Measurements from ENCODE around the gene IL1RN. TPM values are rescaled to one million over a fixed set of nuclear protein-coding genes. Genes with fewer than 3 reads are reported as not detected.

IL1RN gene
- total and polyA plus RNA-seq, 2 of the 13 experiments (the other 11 are each of a cell fraction or from before 2014, with no cell fraction given): 21.2 to 101 TPM

DNA sequence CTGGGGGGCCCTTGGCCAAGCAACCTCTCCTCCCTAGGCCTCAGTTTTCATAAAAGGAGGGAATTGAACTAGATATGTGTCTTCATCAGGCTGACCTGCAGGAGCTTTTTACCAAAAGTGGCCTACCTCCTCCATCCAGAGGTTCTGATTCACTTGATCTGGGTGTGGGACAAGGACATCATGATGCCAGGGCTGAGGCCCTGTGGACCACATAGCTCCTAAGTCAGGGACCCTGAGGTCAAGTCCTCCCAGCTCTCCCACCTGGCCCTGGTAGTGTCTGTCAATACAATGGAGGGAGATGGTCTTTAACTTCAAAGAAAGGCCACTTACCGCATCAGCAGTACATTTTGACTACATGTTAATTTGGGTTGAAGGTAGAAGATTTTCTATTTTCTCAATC is 10.4 kb downstream of the IL1RN start:
- CTCF ChIA-PET (ENCODE audit: low intra/inter-chr PET ratio, low total read pairs): interaction anchor here (1.0 to 5.4 kb wide), 13 partner anchors 27 to 252 kb away, joined by 3 to 80 read pairs (median 7); partner anchors contain the start of gene PSD4
- H3K4me2 ChIP-seq (ENCODE audit: low read depth, low read length): no peak overlapping the region
- no peak for FAIRE-seq
- H3K27me3 ChIP-seq (ENCODE audit: control insufficient read depth in 1 of 2, insufficient read depth in 2 of 2, low read length in 2 of 2): peaks cover 0 to 11% of the 10 kb centered on the region in 2 experiments; a peak in 1 of 5 replicates
- TF ChIP-seq AGO2 (optimal IDR thresholded peaks at IDR 0.05; ENCODE audit: low read depth, low read length) (no peak), ZNF878 (CRISPR knock-in tag; IDR thresholded peaks at IDR 0.05) (no peak)
- H3K27ac ChIP-seq (ENCODE audit: extremely low read length, insufficient read depth, low read length): no peak overlapping the region
- H3K4me3 ChIP-seq (replicated peaks in 1 of 3; ENCODE audit: insufficient read depth in 1 of 3, low read depth in 2 of 3, low read length in 3 of 3): no peak overlapping the region
- no peaks in the 10 kb centered on the region for H3K79me2 ChIP-seq (ENCODE audit: insufficient read depth, low read length)
- no peak overlapping the region for H3K9ac ChIP-seq (ENCODE audit: insufficient read depth, low read depth, low read length)
- no peak for DNase-seq (ENCODE audit: low spot score)
- BruUV-seq (replicated peaks): no TSS peak
- peaks cover 63% of the 10 kb centered on the region for H3K4me1 ChIP-seq (ENCODE audit: insufficient read depth, low read length)
- H3K9me3 ChIP-seq (ENCODE audit: low read length): no peaks in the 10 kb centered on the region
- in situ Hi-C loops (cut with HindIII; ENCODE audit: extremely low pct_ligation_motif_present, low pct_unique_long_range_greater_than_20kb) (loop anchor here (5.0 kb wide), 3 partner anchors 56 to 234 kb away; no protein-coding TSS in a partner anchor), intact Hi-C loops (cut with micrococcal nuclease; ENCODE audit: unreplicated experiment) (loop anchor here (1.0 to 2.0 kb wide), 6 partner anchors 19 to 253 kb away; no protein-coding TSS in a partner anchor)
- H4K20me1 ChIP-seq (ENCODE audit: insufficient read depth, low read length): no peaks in the 10 kb centered on the region
- peaks cover 0 to 4% of the 10 kb centered on the region in 2 experiments; a peak in 3 of 5 replicates for H3K36me3 ChIP-seq (replicated peaks in 1 of 2; ENCODE audit: control insufficient read depth in 1 of 2, insufficient read depth in 2 of 2, low read length in 2 of 2)
- POLR2A ChIA-PET: interaction anchor here (0.7 to 5.7 kb wide), 15 partner anchors 10 to 233 kb away, joined by 3 to 63 read pairs (median 6); partner anchors contain the start of genes IL1RN and PSD4
- no peak for ATAC-seq
- WGBS (ENCODE audit: low lambda C conversion rate): 95% methylated on average over 1 of the region's 1 CpG
- H2AFZ ChIP-seq (ENCODE audit: low read length): no peak overlapping the region

DNA sequence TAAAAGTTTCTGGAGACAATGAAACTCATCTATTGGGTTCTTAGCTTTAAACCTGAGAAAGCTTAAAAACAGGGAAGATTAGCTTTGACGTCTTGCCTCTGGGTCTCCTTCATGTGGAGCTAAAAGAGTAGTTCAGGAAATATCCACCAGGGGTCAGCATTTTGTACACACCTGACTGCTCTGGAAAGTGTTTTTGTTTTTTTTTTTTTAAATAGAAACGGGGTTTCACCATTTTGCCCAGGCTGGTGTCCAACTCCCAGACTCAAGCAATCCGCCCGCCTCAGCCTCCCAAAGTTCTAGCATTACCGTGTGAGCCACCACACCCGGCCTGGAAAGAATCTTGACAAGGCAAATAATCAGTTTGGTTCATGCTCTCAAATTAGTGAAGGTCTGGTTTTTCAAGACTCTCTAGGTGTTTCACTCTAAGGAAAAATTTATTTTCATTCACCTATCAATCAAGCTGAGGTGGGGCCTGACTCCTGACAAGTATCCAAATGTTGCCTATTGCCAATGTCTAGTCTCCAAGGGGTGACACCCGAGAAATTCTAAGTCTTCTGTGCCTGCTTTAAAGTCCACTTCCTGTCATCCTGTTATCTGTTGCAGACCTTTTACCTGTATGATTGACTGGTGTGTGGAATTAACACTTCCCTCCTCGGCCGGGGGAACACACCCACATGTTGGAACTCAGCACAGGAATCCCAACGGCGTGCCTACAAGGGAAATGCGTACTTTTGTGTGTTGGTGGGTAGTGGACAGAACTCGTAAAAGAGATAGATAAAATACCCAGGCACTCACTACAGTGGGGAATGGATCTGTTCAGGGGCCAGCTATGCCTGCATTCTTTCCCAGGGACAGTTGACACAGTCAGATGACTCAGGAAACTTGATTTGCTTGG is 11.3 kb downstream of the IL1RN start:
- no peaks in the 10 kb centered on the region for H3K9me3 ChIP-seq (ENCODE audit: low read length)
- no peaks in the 10 kb centered on the region for H4K20me1 ChIP-seq (ENCODE audit: insufficient read depth, low read length)
- H3K4me3 ChIP-seq (replicated peaks in 1 of 3; ENCODE audit: insufficient read depth in 1 of 3, low read depth in 2 of 3, low read length in 3 of 3): peak overlapping the region; percentile 11 to 52 (median 36); a peak in 4 of 6 replicates
- intact Hi-C loops (cut with micrococcal nuclease; ENCODE audit: unreplicated experiment) (loop anchor here (1.0 to 2.0 kb wide), 3 partner anchors 18 to 232 kb away; no protein-coding TSS in a partner anchor), in situ Hi-C loops (cut with HindIII; ENCODE audit: extremely low pct_ligation_motif_present, low pct_unique_long_range_greater_than_20kb) (loop anchor here (5.0 kb wide), 3 partner anchors 56 to 234 kb away; no protein-coding TSS in a partner anchor)
- ChIA-PET CTCF (ENCODE audit: low intra/inter-chr PET ratio, low total read pairs) (interaction anchor here (1.0 to 5.4 kb wide), 12 partner anchors 26 to 252 kb away, joined by 3 to 80 read pairs (median 8); partner anchors contain the start of gene PSD4), POLR2A (interaction anchor here (0.7 to 5.7 kb wide), 15 partner anchors 11 to 232 kb away, joined by 3 to 63 read pairs (median 6); partner anchors contain the start of genes IL1RN and PSD4)
- H3K9ac ChIP-seq (ENCODE audit: insufficient read depth, low read depth, low read length): peak overlapping the region; percentile 33; the same call in 1 of the 2 replicates
- H3K36me3 ChIP-seq (replicated peaks in 1 of 2; ENCODE audit: control insufficient read depth in 1 of 2, insufficient read depth in 2 of 2, low read length in 2 of 2): no peaks in the 10 kb centered on the region; a peak in 1 of 5 replicates
- H3K4me1 ChIP-seq (ENCODE audit: insufficient read depth, low read length): peaks cover 55% of the 10 kb centered on the region
- ATAC-seq: peak; percentile 78
- H3K27ac ChIP-seq (ENCODE audit: extremely low read length, insufficient read depth, low read length): no peak overlapping the region
- peak; percentile 76 for DNase-seq (ENCODE audit: low spot score)
- peak overlapping the region; percentile 83 for H3K4me2 ChIP-seq (ENCODE audit: low read depth, low read length)
- no peaks in the 10 kb centered on the region for H3K79me2 ChIP-seq (ENCODE audit: insufficient read depth, low read length)
- 4% methylated on average over 13 of the region's 13 CpGs for WGBS (ENCODE audit: low lambda C conversion rate)
- peak; percentile 87 for FAIRE-seq
- peak overlapping the region; percentile 51 for H2AFZ ChIP-seq (ENCODE audit: low read length)
- no TSS peak for BruUV-seq (replicated peaks)
- H3K27me3 ChIP-seq (ENCODE audit: control insufficient read depth in 1 of 2, insufficient read depth in 2 of 2, low read length in 2 of 2): peaks cover 0 to 11% of the 10 kb centered on the region in 2 experiments; a peak in 1 of 5 replicates
- TF ChIP-seq, protein P1, sequence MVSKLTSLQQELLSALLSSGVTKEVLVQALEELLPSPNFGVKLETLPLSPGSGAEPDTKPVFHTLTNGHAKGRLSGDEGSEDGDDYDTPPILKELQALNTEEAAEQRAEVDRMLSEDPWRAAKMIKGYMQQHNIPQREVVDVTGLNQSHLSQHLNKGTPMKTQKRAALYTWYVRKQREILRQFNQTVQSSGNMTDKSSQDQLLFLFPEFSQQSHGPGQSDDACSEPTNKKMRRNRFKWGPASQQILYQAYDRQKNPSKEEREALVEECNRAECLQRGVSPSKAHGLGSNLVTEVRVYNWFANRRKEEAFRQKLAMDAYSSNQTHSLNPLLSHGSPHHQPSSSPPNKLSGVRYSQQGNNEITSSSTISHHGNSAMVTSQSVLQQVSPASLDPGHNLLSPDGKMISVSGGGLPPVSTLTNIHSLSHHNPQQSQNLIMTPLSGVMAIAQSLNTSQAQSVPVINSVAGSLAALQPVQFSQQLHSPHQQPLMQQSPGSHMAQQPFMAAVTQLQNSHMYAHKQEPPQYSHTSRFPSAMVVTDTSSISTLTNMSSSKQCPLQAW (CRISPR knock-in tag; IDR thresholded peaks at IDR 0.05): no peak; the same call in 1 of the 2 replicates
- TF ChIP-seq, protein P2, sequence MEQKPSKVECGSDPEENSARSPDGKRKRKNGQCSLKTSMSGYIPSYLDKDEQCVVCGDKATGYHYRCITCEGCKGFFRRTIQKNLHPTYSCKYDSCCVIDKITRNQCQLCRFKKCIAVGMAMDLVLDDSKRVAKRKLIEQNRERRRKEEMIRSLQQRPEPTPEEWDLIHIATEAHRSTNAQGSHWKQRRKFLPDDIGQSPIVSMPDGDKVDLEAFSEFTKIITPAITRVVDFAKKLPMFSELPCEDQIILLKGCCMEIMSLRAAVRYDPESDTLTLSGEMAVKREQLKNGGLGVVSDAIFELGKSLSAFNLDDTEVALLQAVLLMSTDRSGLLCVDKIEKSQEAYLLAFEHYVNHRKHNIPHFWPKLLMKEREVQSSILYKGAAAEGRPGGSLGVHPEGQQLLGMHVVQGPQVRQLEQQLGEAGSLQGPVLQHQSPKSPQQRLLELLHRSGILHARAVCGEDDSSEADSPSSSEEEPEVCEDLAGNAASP (CRISPR knock-in tag; IDR thresholded peaks at IDR 0.05; ENCODE audit: borderline replicate concordance): no peak
- TF ChIP-seq, protein P3, sequence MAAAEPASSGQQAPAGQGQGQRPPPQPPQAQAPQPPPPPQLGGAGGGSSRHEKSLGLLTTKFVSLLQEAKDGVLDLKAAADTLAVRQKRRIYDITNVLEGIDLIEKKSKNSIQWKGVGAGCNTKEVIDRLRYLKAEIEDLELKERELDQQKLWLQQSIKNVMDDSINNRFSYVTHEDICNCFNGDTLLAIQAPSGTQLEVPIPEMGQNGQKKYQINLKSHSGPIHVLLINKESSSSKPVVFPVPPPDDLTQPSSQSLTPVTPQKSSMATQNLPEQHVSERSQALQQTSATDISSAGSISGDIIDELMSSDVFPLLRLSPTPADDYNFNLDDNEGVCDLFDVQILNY (CRISPR knock-in tag; conservative IDR thresholded peaks at IDR 0.05): no peak
- TF ChIP-seq, protein P4, sequence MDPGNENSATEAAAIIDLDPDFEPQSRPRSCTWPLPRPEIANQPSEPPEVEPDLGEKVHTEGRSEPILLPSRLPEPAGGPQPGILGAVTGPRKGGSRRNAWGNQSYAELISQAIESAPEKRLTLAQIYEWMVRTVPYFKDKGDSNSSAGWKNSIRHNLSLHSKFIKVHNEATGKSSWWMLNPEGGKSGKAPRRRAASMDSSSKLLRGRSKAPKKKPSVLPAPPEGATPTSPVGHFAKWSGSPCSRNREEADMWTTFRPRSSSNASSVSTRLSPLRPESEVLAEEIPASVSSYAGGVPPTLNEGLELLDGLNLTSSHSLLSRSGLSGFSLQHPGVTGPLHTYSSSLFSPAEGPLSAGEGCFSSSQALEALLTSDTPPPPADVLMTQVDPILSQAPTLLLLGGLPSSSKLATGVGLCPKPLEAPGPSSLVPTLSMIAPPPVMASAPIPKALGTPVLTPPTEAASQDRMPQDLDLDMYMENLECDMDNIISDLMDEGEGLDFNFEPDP (CRISPR knock-in tag; conservative IDR thresholded peaks at IDR 0.05): no peak
- TF ChIP-seq HDAC6 (IDR thresholded peaks at IDR 0.05; ENCODE audit: low read depth, low read length) (no peak), TAF1 (CRISPR knock-in tag; IDR thresholded peaks at IDR 0.05) (no peak; the same call in 1 of the 2 replicates)
